ENCODE measurements around the gene HADH. TPM values are rescaled to one million over a fixed set of nuclear protein-coding genes. Genes with fewer than 3 reads are reported as not detected.

HADH gene
- total RNA-seq, 1 experiment from 2014 or later, result 26.2 TPM

DNA sequence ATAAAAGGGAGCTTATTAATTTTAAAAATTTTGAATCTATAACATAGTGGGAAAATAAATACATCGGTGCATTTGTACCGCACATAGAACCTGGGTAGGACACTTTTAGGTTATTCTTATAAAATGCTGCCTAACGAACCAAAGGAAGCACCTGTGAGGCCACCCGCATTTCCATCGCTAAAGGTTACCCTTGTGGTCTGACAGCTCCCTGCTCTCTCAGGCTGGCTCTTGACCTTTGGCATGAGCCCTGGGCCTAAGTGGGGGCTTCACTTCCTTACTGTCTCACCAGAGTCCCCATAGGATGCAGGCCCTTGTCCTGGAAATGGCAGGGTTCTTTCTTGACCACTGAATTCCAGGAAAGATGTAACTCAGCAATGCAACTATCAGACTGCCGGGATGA, 46.0 kb downstream of the HADH start:
- TF ChIP-seq, protein P1, sequence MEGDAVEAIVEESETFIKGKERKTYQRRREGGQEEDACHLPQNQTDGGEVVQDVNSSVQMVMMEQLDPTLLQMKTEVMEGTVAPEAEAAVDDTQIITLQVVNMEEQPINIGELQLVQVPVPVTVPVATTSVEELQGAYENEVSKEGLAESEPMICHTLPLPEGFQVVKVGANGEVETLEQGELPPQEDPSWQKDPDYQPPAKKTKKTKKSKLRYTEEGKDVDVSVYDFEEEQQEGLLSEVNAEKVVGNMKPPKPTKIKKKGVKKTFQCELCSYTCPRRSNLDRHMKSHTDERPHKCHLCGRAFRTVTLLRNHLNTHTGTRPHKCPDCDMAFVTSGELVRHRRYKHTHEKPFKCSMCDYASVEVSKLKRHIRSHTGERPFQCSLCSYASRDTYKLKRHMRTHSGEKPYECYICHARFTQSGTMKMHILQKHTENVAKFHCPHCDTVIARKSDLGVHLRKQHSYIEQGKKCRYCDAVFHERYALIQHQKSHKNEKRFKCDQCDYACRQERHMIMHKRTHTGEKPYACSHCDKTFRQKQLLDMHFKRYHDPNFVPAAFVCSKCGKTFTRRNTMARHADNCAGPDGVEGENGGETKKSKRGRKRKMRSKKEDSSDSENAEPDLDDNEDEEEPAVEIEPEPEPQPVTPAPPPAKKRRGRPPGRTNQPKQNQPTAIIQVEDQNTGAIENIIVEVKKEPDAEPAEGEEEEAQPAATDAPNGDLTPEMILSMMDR (IDR thresholded peaks at IDR 0.05; ENCODE audit: unreplicated experiment), result no peak
- CTCF ChIA-PET, result interaction anchor here (1.2 to 2.1 kb wide), 2 partner anchors 17 to 23 kb away, joined by 3 to 7 read pairs; no protein-coding TSS in a partner anchor
- H3K4me3 Mint-ChIP-seq (ENCODE audit: unreplicated experiment), result no peak overlapping the region

GRCh38 chr4:108036213-108036612, 46.5 kb downstream of the HADH start:
- no peaks in the 10 kb centered on the region for H3K4me1 Mint-ChIP-seq (ENCODE audit: insufficient read depth, unreplicated experiment)
- TF ChIP-seq, protein P1 (IDR thresholded peaks at IDR 0.05; ENCODE audit: unreplicated experiment), result no peak
- ChIA-PET CTCF (interaction anchor here (2.1 kb wide), 1 partner anchor 17 kb away, joined by 7 read pairs; no protein-coding TSS in a partner anchor), POLR2A (no interaction called here)
- BruUV-seq (replicated peaks), result no TSS peak
- no peak for DNase-seq (ENCODE audit: unreplicated experiment)
- H3K4me3 Mint-ChIP-seq (ENCODE audit: unreplicated experiment), result no peak overlapping the region
- H3K27ac Mint-ChIP-seq (ENCODE audit: low read depth, unreplicated experiment), result no peak overlapping the region
- H3K9me3 Mint-ChIP-seq (ENCODE audit: unreplicated experiment), result no peaks in the 10 kb centered on the region
- no peaks in the 10 kb centered on the region for H3K27me3 Mint-ChIP-seq (ENCODE audit: insufficient read depth, unreplicated experiment)
- H3K36me3 Mint-ChIP-seq (ENCODE audit: insufficient read depth, unreplicated experiment), result peaks cover 21% of the 10 kb centered on the region
- intact Hi-C loops (cut with micrococcal nuclease), result no loop called here

More for the DNA sequence above, 46.0 kb downstream of the HADH start:
- no TSS peak for BruUV-seq (replicated peaks)
- Mint-ChIP-seq H3K9me3 (ENCODE audit: unreplicated experiment) (no peaks in the 10 kb centered on the region), H3K27me3 (ENCODE audit: insufficient read depth, unreplicated experiment) (no peaks in the 10 kb centered on the region), H3K27ac (ENCODE audit: low read depth, unreplicated experiment) (no peak overlapping the region), H3K36me3 (ENCODE audit: insufficient read depth, unreplicated experiment) (peaks cover 21% of the 10 kb centered on the region), H3K4me1 (ENCODE audit: insufficient read depth, unreplicated experiment) (no peaks in the 10 kb centered on the region)
- intact Hi-C loops (cut with micrococcal nuclease), result no loop called here
- DNase-seq (ENCODE audit: unreplicated experiment), result no peak
- POLR2A ChIA-PET, result no interaction called here

- Mint-ChIP-seq H3K4me3 (ENCODE audit: unreplicated experiment) (no peak overlapping the region), H3K36me3 (ENCODE audit: insufficient read depth, unreplicated experiment) (peaks cover 16% of the 10 kb centered on the region), H3K4me1 (ENCODE audit: insufficient read depth, unreplicated experiment) (no peaks in the 10 kb centered on the region), H3K27ac (ENCODE audit: low read depth, unreplicated experiment) (no peak overlapping the region), H3K27me3 (ENCODE audit: insufficient read depth, unreplicated experiment) (no peaks in the 10 kb centered on the region), H3K9me3 (ENCODE audit: unreplicated experiment) (no peaks in the 10 kb centered on the region)
- CTCF ChIA-PET, result interaction anchor here (0.7 to 1.5 kb wide), 2 partner anchors 22 to 1456 kb away, joined by 3 to 4 read pairs; no protein-coding TSS in a partner anchor
- intact Hi-C loops (cut with micrococcal nuclease), result no loop called here
- DNase-seq (ENCODE audit: unreplicated experiment), result no peak
- POLR2A ChIA-PET, result no interaction called here
- no TSS peak for BruUV-seq (replicated peaks)
- TF ChIP-seq, protein P1 (IDR thresholded peaks at IDR 0.05; ENCODE audit: unreplicated experiment), result no peak
These were observed 48.2 kb downstream of the HADH start for GRCh38 chr4:108037884-108038283.

DNA sequence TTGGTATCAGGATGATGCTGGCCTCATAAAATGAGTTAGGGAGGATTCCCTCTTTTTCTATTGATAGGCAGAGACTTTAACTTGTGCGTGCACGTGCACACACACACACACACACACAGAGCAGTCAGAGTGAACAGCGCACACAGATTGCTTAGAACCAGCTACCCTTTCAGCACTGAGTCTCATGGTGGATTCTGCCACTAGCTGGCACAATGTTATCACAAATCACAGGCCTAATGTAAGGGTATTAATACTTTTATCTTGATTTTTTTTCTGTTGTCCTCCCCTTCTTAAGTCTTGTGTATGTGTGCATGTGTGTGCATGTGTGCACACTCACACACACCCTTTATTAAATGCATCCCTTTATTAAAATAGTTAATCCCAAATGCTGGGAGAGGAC, 53.2 kb downstream of the HADH start:
- intact Hi-C loops (cut with micrococcal nuclease), result no loop called here
- no peaks in the 10 kb centered on the region for H3K27me3 Mint-ChIP-seq (ENCODE audit: insufficient read depth, unreplicated experiment)
- no peak for DNase-seq (ENCODE audit: unreplicated experiment)
- TF ChIP-seq, protein P1 (IDR thresholded peaks at IDR 0.05; ENCODE audit: unreplicated experiment), result no peak
- no peak overlapping the region for H3K27ac Mint-ChIP-seq (ENCODE audit: low read depth, unreplicated experiment)
- H3K4me1 Mint-ChIP-seq (ENCODE audit: insufficient read depth, unreplicated experiment), result peaks cover 30% of the 10 kb centered on the region
- no TSS peak for BruUV-seq (replicated peaks)
- ChIA-PET CTCF (interaction anchor here (0.7 to 1.9 kb wide), 7 partner anchors 12 to 530 kb away, joined by 3 to 7 read pairs (median 4); no protein-coding TSS in a partner anchor), POLR2A (no interaction called here)
- no peak overlapping the region for H3K4me3 Mint-ChIP-seq (ENCODE audit: unreplicated experiment)
- H3K9me3 Mint-ChIP-seq (ENCODE audit: unreplicated experiment), result no peaks in the 10 kb centered on the region
- peaks cover 4% of the 10 kb centered on the region for H3K36me3 Mint-ChIP-seq (ENCODE audit: insufficient read depth, unreplicated experiment)

Data from MCF 10A (cell line).